ENCODE results near the gene SYT9.

Gene SYT9

DNA sequence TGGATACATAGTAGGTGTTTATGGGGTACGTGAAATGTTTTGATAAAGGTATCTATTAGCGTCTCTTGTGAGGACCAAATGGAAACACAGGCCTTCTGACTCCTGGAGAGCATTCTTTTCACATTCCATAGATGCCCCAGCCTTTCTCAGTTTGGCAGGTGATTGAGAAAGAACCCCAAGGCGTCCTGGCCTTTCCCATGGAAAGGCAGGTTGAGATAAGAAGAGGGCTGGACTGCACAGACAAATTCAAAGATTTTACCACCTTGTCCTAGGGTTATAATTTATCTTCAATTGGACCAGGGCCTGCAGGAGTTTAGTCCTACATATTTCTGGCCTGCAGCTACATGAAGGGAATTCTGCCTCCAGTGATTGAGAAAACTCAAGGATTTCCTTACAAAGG is 232.9 kb downstream of the SYT9 start:
- no peak for DNase-seq

- no peak for DNase-seq
These were observed 233.7 kb downstream of the SYT9 start, which contains the start of gene OLFML1 for GRCh38 chr11:7485186-7486097. Gene OLFML1 (plus strand): TSS chr11:7485506. CDS start chr11:7485876, 370 bp downstream.

GRCh38 chr11:7486098-7486780 is 234.5 kb downstream of the SYT9 start:
- no peak for DNase-seq

GRCh38 chr11:7486781-7487140 is 235.1 kb downstream of the SYT9 start:
- DNase-seq = no peak

DNA sequence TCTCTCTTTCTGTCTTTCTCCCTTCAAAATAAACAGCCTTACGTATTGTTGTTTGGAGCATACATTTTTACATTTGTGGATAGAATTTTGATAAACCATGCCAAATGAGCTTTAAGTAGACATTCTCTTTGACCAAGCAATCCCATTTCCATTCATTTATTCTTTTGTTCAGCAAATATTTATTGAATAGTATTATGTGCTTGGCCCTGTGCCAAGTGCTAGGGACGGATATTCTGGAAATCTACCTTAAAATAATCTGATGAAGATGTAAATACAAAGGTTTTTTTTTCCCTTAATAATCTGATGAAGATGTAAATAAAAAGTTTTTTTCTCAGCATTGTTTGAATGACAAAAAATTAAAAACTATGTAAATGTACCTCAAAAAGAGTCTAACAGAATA is 235.7 kb downstream of the SYT9 start:
- DNase-seq = no peak

DNA sequence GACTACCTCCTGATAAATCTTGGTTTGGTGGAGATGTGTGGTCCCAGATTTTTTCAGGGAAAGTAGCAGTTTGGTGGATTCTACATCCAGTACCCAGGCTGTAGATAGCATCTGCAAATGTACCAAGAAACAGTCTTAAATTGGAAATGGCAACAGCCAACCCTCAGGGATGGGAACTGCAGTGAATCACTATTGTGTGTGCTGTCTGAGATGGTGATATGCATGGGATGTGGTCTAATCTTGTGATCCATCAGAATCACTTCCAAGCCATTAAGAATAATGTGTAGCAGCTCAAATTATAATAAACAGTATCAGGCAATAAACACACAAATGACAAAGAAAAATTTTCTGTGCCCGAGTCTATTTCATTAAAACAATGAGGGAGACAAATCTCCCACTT is 237.0 kb downstream of the SYT9 start:
- DNase-seq = no peak

- DNase-seq = no peak
These were observed 237.7 kb downstream of the SYT9 start for GRCh38 chr11:7489376-7489775.

GRCh38 chr11:7490054-7490453 is 238.3 kb downstream of the SYT9 start:
- no peak for DNase-seq

DNA sequence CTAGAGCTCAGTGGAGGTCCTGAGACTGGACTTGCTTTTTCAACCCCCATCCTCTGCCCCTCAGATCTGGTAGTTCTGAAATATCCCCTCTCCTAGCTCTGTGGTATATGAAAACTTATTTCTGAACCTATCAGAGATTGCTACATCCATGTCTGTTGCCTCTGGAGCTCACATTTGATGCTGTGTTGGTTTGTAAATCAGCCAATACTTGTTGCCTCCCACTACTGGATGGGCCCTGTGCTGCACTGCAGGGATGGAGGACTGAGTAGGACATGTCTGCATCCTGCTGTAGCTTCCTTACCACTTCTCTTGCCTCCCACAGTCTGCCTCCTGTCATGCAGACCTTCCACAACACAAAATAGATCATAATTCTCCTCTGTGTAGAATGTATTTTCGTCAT is 238.8 kb downstream of the SYT9 start:
- DNase-seq = no peak

GRCh38 chr11:7492253-7492652 is 240.5 kb downstream of the SYT9 start:
- no peak for DNase-seq

DNA sequence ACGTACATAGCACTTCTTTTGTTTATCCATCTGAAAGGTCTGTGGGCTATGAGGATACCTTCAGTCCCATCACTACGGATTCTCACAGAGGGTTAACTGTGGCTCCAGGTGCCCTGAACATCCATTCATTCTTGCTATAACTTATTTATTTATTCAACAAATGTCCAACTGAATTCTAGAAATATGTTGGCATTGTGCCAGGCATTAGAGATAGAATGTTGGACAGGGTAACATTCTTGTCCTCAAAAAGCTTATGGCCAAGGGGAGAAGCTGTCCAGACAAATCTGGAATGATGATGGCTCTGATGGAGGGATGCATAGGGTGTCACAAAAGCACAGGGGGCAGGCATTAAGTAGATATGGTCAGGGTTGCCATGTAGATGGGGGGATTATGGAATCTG is 242.0 kb downstream of the SYT9 start:
- no peak for DNase-seq

GRCh38 chr11:7494086-7494745 is 242.5 kb downstream of the SYT9 start:
- no peak for DNase-seq

DNA sequence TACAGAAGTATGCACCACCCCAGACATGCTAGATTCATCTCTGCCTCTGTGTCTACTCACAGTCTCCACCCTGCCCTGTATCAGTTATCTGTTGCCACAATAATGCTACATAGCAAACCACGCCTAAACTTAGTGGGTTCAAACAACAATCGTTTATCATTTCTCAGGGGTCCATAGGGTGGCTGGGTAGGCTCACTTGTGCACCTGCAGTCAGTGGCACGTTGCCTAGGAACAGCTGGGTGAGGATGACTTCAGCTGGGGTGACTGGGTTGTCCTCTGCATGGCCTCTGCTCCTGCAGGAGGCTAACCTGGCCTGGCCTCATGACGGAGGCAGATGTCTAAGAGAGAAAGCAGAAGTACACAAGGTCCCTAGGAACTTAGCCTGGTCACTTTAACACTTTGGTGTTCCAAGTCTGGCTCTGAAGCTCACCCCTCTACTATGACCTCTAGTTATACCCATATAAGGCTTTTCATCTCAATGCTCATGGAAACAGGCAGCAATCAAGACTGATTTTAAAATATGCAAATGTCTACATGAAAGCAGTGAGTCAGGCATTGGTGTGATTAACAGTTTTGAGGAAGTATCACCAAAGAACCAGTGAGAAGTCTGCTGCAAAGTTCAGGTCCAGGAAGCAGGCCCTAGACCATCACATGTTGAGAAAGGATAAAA is 244.3 kb downstream of the SYT9 start:
- no peak for DNase-seq

GRCh38 chr11:7498193-7498592 is 246.5 kb downstream of the SYT9 start:
- no peak for DNase-seq

GRCh38 chr11:7499081-7499480 is 247.4 kb downstream of the SYT9 start:
- no peak for DNase-seq

GRCh38 chr11:7500251-7500650 is 248.5 kb downstream of the SYT9 start:
- DNase-seq = no peak

- no peak for DNase-seq
These were observed 249.5 kb downstream of the SYT9 start for GRCh38 chr11:7501251-7501650.

- no peak for DNase-seq
These were observed 250.2 kb downstream of the SYT9 start for GRCh38 chr11:7501894-7502293.

DNA sequence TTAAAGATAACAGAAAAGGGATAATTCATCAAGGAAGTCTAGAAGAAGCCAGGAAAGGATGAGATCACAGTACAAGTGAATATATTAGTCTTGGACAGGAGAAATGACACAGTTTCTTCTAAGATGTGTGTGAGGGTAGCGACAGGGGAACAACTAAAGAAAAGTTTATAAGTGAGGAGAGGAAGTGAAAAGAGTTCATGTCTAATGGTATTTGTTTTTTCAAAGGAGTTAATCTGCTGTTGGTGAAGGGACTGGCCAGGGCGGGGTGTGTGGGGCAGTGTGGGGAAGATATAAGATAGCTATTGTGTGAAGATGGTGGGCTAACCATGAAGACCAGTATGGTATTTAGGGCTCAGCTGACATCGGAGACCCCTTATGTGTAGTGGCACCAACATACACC is 254.5 kb downstream of the SYT9 start:
- DNase-seq = no peak

DNA sequence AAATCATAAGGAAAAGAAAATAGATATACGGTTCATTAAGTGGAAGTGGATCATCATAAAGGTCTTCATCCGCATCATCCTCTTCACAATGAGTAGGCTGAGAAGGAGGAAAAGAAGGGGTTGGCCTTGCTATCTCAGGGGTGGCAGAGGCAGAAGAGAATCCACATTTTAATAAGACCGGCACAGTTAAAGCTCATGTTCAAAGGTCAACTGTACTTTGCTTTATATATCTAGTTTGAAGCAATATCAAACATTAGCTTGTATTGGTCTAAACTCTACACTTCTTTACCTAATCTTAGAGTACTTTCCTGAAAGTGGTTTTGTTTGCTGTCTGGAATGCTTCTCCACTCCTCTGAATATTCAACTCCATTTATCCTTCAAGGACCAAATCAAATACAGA is 256.4 kb downstream of the SYT9 start:
- no peak for DNase-seq

DNA sequence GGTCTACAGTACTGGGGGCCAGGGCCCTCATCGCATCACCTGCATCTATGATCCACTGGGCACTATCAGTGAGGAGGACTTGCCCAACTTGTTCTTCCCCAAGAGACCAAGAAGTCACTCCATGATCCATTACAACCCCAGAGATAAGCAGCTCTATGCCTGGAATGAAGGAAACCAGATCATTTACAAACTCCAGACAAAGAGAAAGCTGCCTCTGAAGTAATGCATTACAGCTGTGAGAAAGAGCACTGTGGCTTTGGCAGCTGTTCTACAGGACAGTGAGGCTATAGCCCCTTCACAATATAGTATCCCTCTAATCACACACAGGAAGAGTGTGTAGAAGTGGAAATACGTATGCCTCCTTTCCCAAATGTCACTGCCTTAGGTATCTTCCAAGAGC is 258.3 kb downstream of the SYT9 start:
- no peak for DNase-seq

DNA sequence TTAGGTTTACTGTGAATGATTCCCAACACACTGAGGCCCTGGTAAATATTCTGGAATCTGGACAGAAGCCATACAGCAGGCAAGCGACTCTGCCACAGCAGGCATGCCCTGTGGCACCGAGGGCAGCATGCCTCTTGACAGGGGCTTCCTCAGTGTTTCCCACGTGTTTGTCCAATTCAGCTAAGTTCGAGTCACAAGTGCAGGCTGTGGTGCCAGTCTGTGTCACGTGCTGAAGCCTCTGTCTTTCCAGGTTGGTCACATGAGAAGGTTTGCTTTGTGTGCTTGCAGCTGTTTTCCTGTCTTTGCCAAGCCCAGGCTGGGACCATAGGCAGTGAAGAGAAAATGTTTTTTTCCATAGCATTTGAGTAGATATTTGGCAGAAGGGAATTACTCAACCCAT is 259.7 kb downstream of the SYT9 start:
- DNase-seq = no peak

- no peak for DNase-seq
These were observed 261.0 kb downstream of the SYT9 start for GRCh38 chr11:7512525-7513233.
